Body of pancreas (tissue), 4 donors: ENCODE measurements around the gene DBX1. TPM values are rescaled to one million over a fixed set of nuclear protein-coding genes. Genes with fewer than 3 reads are reported as not detected.

Experiments used
- ATAC-seq: fragments of 150-250 bp; one replicate; pipeline ENCODE4 v1.9.1; 2016
- DNase-seq, 4 donors: peaks; one replicate each; pipeline ENCODE4 v3.0.0-alpha.2; 2019
- H3K27ac ChIP-seq, 4 donors: fragments of 200-600 bp; sonication (generic); 1 replicate in 3 of 4; 2 replicates in 1 of 4; pipeline versions ENCODE4 v1.5.1 to v1.6.1; 2016 to 2019; ENCODE audit warnings: mild to moderate bottlenecking in 1 of 4, mixed read lengths in 1 of 4, moderate library complexity in 1 of 4
- H3K27me3 ChIP-seq, 2 donors: fragments of 200-600 bp; sonication (generic); one replicate each; pipeline ENCODE4 v1.6.0; 2016; ENCODE audit warnings: mild to moderate bottlenecking in 1 of 2
- H3K36me3 ChIP-seq, 2 donors: fragments of 200-600 bp; sonication (generic); replicated peaks in 1 of 2; 2 replicates each; pipeline ENCODE4 v1.5.1; 2016; ENCODE audit warnings: low read depth in 2 of 2; ENCODE audit not compliant: insufficient read depth in 1 of 2
- H3K4me1 ChIP-seq: fragments of 200-600 bp; sonication (generic); one replicate; pipeline ENCODE4 v1.6.0; 2016
- H3K4me3 ChIP-seq, 2 donors: fragments of 200-600 bp; sonication (generic); 1 replicate in 1 of 2; 2 replicates in 1 of 2; pipeline ENCODE4 v1.5.1; 2016 to 2019
- H3K9me3 ChIP-seq, 3 donors: fragments of 200-600 bp; sonication (generic); 1 replicate in 2 of 3; 2 replicates in 1 of 3; pipeline ENCODE4 v1.5.1; 2016
- POLR2A ChIP-seq, 3 donors: fragments of 450-650 bp; IDR thresholded peaks; one replicate each; pipeline ENCODE4 v1.6.1; 2016; ENCODE audit warnings: antibody characterized with exemption in 3 of 3, mild to moderate bottlenecking in 2 of 3
- WGBS, 2 donors: methylation state at CpG; one replicate each; pipeline ENCODE4 v1.1.5; 2017; 5-methylcytosine and 5-hydroxymethylcytosine counted together
- intact Hi-C: fragments of 100-400 bp; cut with DNase I; formaldehyde crosslinking; loops from one replicate; pipeline ENCODE4 v1.15.1; 2023
- total RNA-seq, 2 donors: library from RNA; depleted of rRNA; stranded (reverse); fragments of >200 nt; gene quantifications; one replicate each; pipeline ENCODE4 v1.1.0, GENCODE V29; 2016
- TF ChIP-seq, protein P1 (sequence below), 7 experiments: fragments of 450-650 bp in 4 of 7; fragments of 200-600 bp in 3 of 7; sonication (generic) in 3 of 7; IDR thresholded peaks; one replicate each; pipeline ENCODE4 v1.5.1; 2016 to 2019; ENCODE audit warnings: antibody characterized with exemption in 7 of 7

Gene DBX1
- total RNA-seq, 2 donors from 2014 or later: not detected

GRCh38 chr11:20127671-20128527, 32.4 kb downstream of the DBX1 start:
- WGBS, 2 donors: 53 to 56% methylated on average over 14 to 16 of the region's 16 CpGs
- Histone ChIP-seq H3K27ac (no peak overlapping the region), H3K36me3 (no peaks in the 10 kb centered on the region), H3K9me3 (no peaks in the 10 kb centered on the region), H3K4me3 (no peak overlapping the region), H3K27me3 (no peaks in the 10 kb centered on the region), H3K4me1 (peaks cover 7% of the 10 kb centered on the region)
- peak; percentile 75 to 84 (median 81) for DNase-seq
- intact Hi-C loops: loop anchor here (5.0 kb wide), 2 partner anchors 181 to 224 kb away; no protein-coding TSS in a partner anchor
- ATAC-seq: peak; percentile 78
- no peak for TF ChIP-seq POLR2A (IDR thresholded peaks at IDR 0.05)
- TF ChIP-seq, protein P1, sequence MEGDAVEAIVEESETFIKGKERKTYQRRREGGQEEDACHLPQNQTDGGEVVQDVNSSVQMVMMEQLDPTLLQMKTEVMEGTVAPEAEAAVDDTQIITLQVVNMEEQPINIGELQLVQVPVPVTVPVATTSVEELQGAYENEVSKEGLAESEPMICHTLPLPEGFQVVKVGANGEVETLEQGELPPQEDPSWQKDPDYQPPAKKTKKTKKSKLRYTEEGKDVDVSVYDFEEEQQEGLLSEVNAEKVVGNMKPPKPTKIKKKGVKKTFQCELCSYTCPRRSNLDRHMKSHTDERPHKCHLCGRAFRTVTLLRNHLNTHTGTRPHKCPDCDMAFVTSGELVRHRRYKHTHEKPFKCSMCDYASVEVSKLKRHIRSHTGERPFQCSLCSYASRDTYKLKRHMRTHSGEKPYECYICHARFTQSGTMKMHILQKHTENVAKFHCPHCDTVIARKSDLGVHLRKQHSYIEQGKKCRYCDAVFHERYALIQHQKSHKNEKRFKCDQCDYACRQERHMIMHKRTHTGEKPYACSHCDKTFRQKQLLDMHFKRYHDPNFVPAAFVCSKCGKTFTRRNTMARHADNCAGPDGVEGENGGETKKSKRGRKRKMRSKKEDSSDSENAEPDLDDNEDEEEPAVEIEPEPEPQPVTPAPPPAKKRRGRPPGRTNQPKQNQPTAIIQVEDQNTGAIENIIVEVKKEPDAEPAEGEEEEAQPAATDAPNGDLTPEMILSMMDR (IDR thresholded peaks at IDR 0.05): peak; percentile 41 to 85 (median 83)

- no peaks in the 10 kb centered on the region for H3K36me3 ChIP-seq
These were observed 33.6 kb downstream of the DBX1 start for GRCh38 chr11:20126724-20127123.

GRCh38 chr11:20125927-20126326, 34.3 kb downstream of the DBX1 start:
- Histone ChIP-seq H3K36me3 (no peaks in the 10 kb centered on the region), H3K4me3 (no peak overlapping the region), H3K4me1 (no peaks in the 10 kb centered on the region), H3K27ac (no peak overlapping the region), H3K9me3 (no peaks in the 10 kb centered on the region), H3K27me3 (no peaks in the 10 kb centered on the region)
- TF ChIP-seq, protein P1 (IDR thresholded peaks at IDR 0.05): no peak
- no peak for TF ChIP-seq POLR2A (IDR thresholded peaks at IDR 0.05)
- intact Hi-C loops: loop anchor here (5.0 kb wide), 2 partner anchors 179 to 226 kb away; no protein-coding TSS in a partner anchor
- ATAC-seq: no peak
- no peak for DNase-seq
- 79 to 81% methylated on average over 6 of the region's 6 CpGs for WGBS, 2 donors

More at GRCh38 chr11:20126724-20127123, 33.6 kb downstream of the DBX1 start:
- no peak overlapping the region for H3K4me3 ChIP-seq
- H3K27me3 ChIP-seq: no peaks in the 10 kb centered on the region
- H3K4me1 ChIP-seq: peaks cover under 1% of the 10 kb centered on the region
- no peak overlapping the region for H3K27ac ChIP-seq
- DNase-seq: no peak
- intact Hi-C loops: loop anchor here (5.0 kb wide), 2 partner anchors 179 to 226 kb away; no protein-coding TSS in a partner anchor
- 81 to 85% methylated on average over 8 of the region's 8 CpGs for WGBS, 2 donors
- no peak for TF ChIP-seq POLR2A (IDR thresholded peaks at IDR 0.05)
- TF ChIP-seq, protein P1 (IDR thresholded peaks at IDR 0.05): no peak
- H3K9me3 ChIP-seq: no peaks in the 10 kb centered on the region
- no peak for ATAC-seq

GRCh38 chr11:20122131-20122530, 38.1 kb downstream of the DBX1 start:
- intact Hi-C loops: no loop called here
- Histone ChIP-seq H3K27me3 (no peaks in the 10 kb centered on the region), H3K4me3 (no peak overlapping the region), H3K4me1 (no peaks in the 10 kb centered on the region), H3K27ac (no peak overlapping the region), H3K36me3 (peaks cover 6 to 8% of the 10 kb centered on the region in 2 donors), H3K9me3 (no peaks in the 10 kb centered on the region)
- no peak for ATAC-seq
- WGBS, 2 donors: 81 to 87% methylated on average over 3 of the region's 3 CpGs
- no peak for DNase-seq
- no peak for TF ChIP-seq POLR2A (IDR thresholded peaks at IDR 0.05)
- TF ChIP-seq, protein P1 (IDR thresholded peaks at IDR 0.05): no peak
